ENCODE data around the gene UBXN2A. TPM values are rescaled to one million over a fixed set of nuclear protein-coding genes. Genes with fewer than 3 reads are reported as not detected.

The UBXN2A gene
- total RNA-seq, 1 experiment from 2014 or later = 19.7 TPM

GRCh38 chr2:24016376-24016761 lies 76.1 kb downstream of the UBXN2A start:
- no peak for DNase-seq
- Histone ChIP-seq H2BK12ac (ENCODE audit: insufficient read length, low read depth, low read length) (no peak overlapping the region), H4K5ac (ENCODE audit: insufficient read length, low read depth, low read length) (no peak overlapping the region), H3K79me2 (ENCODE audit: insufficient read depth, low read length) (no peaks in the 10 kb centered on the region), H3K56ac (ENCODE audit: insufficient read length, low read depth, low read length) (no peak overlapping the region), H2BK5ac (ENCODE audit: insufficient read length, low read length) (no peak overlapping the region), H3K4me2 (ENCODE audit: insufficient read depth, insufficient read length, low read length) (no peak overlapping the region), H4K8ac (replicated peaks; ENCODE audit: insufficient read length, low read depth, low read length) (no peak overlapping the region), H3K79me1 (ENCODE audit: insufficient read depth, low read depth, low read length, poor library complexity, severe bottlenecking) (no peaks in the 10 kb centered on the region), H3K27ac (ENCODE audit: insufficient read length, low read depth, low read length) (no peak overlapping the region), H3K18ac (ENCODE audit: insufficient read length, low read depth, low read length) (no peak overlapping the region), H3K23me2 (ENCODE audit: insufficient read length, low read depth, low read length, poor library complexity, severe bottlenecking) (peaks cover 2% of the 10 kb centered on the region), H3K23ac (ENCODE audit: insufficient read length, low read depth, low read length) (no peak overlapping the region), H3T11ph (ENCODE audit: low read length) (no peak overlapping the region), H2BK15ac (ENCODE audit: low read depth, low read length) (no peak overlapping the region), H3K27me3 (ENCODE audit: insufficient read depth, low read length) (no peaks in the 10 kb centered on the region), H3K14ac (ENCODE audit: insufficient read depth, low read length) (peak overlapping the region; percentile 46; the same call in 1 of the 2 replicates), H3K4ac (ENCODE audit: low read depth, low read length) (no peak overlapping the region; the same call in 1 of the 2 replicates), H3K9me3 (ENCODE audit: control insufficient read depth, low read depth, low read length) (no peaks in the 10 kb centered on the region), H2BK120ac (ENCODE audit: low read depth, low read length, poor library complexity, severe bottlenecking) (no peak overlapping the region), H3K9ac (ENCODE audit: extremely low read depth, insufficient read length, low read length) (no peak overlapping the region), H4K91ac (ENCODE audit: insufficient read length, low read depth, low read length) (no peak overlapping the region), H2BK20ac (ENCODE audit: low read depth, low read length, poor library complexity, severe bottlenecking) (no peak overlapping the region), H3K4me1 (ENCODE audit: insufficient read depth, low read length) (no peaks in the 10 kb centered on the region; the same call in 1 of the 2 replicates), H2AFZ (ENCODE audit: low read length) (no peak overlapping the region), H2AK5ac (ENCODE audit: insufficient read length, low read length) (no peak overlapping the region), H4K20me1 (ENCODE audit: control insufficient read depth, insufficient read depth, insufficient read length) (no peaks in the 10 kb centered on the region)
- Mint-ChIP-seq H3K27me3 (ENCODE audit: low read depth) (no peaks in the 10 kb centered on the region), H3K9me3 (no peaks in the 10 kb centered on the region), H3K27ac (peak overlapping the region in 1 of 3 experiments; percentile 87; a peak in 2 of 7 replicates), H3K36me3 (ENCODE audit: insufficient read depth in 1 of 3, low read depth in 3 of 3) (no peaks in the 10 kb centered on the region; a peak in 1 of 7 replicates), H3K4me3 (no peak overlapping the region), H3K4me1 (peaks cover 21% of the 10 kb centered on the region in 2 experiments)
- TF ChIP-seq, protein P1, sequence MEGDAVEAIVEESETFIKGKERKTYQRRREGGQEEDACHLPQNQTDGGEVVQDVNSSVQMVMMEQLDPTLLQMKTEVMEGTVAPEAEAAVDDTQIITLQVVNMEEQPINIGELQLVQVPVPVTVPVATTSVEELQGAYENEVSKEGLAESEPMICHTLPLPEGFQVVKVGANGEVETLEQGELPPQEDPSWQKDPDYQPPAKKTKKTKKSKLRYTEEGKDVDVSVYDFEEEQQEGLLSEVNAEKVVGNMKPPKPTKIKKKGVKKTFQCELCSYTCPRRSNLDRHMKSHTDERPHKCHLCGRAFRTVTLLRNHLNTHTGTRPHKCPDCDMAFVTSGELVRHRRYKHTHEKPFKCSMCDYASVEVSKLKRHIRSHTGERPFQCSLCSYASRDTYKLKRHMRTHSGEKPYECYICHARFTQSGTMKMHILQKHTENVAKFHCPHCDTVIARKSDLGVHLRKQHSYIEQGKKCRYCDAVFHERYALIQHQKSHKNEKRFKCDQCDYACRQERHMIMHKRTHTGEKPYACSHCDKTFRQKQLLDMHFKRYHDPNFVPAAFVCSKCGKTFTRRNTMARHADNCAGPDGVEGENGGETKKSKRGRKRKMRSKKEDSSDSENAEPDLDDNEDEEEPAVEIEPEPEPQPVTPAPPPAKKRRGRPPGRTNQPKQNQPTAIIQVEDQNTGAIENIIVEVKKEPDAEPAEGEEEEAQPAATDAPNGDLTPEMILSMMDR (conservative IDR thresholded peaks at IDR 0.05) = no peak
- WGBS (ENCODE audit: extremely low coverage, insufficient read length, low lambda C conversion rate) = no CpG with 5 or more reads among the region's 9 CpGs
